Tibial nerve (tissue), 4 donors: ENCODE results near the gene GPR35. TPM values are rescaled to one million over a fixed set of nuclear protein-coding genes. Genes with fewer than 3 reads are reported as not detected.

Experiments used
- DNase-seq, 2 donors: peaks; one replicate each; pipeline ENCODE4 v3.0.0-alpha.2; 2019; ENCODE audit warnings: low spot score in 2 of 2
- H3K27ac ChIP-seq, 4 donors: fragments of 200-600 bp; sonication (generic) in 3 of 4; one replicate each; pipeline ENCODE4 v1.5.1; 2017 to 2019; ENCODE audit warnings: mild to moderate bottlenecking in 1 of 4
- H3K27me3 ChIP-seq, 2 donors: fragments of 200-600 bp; sonication (generic) in 1 of 2; one replicate each; pipeline versions ENCODE4 v1.5.1 to v1.6.0; 2017 to 2019
- H3K36me3 ChIP-seq, 3 donors: fragments of 200-600 bp; sonication (generic); one replicate each; pipeline ENCODE4 v1.5.1; 2018 to 2019
- H3K4me1 ChIP-seq, 4 donors: fragments of 200-600 bp; sonication (generic) in 3 of 4; one replicate each; pipeline ENCODE4 v1.5.1; 2017 to 2019
- H3K4me3 ChIP-seq, 4 donors: fragments of 200-600 bp; sonication (generic) in 3 of 4; one replicate each; pipeline ENCODE4 v1.5.1; 2017 to 2019; ENCODE audit warnings: mild to moderate bottlenecking in 1 of 4, moderate library complexity in 1 of 4
- H3K9me3 ChIP-seq, 4 donors: fragments of 200-600 bp; sonication (generic) in 3 of 4; one replicate each; pipeline ENCODE4 v1.5.1; 2017 to 2019
- CTCF ChIP-seq, 5 experiments: fragments of 200-600 bp in 3 of 5; fragments of 450-650 bp in 2 of 5; sonication (generic) in 3 of 5; IDR thresholded peaks; one replicate each; pipeline ENCODE4 v1.5.1; 2016 to 2019; ENCODE audit warnings: antibody characterized with exemption in 5 of 5, mild to moderate bottlenecking in 3 of 5, moderate library complexity in 2 of 5
- EP300 ChIP-seq, 2 donors: sonication (generic); formaldehyde crosslinking; IDR thresholded peaks; one replicate each; pipeline ENCODE4 v1.6.1; 2017; ENCODE audit warnings: antibody characterized with exemption in 2 of 2, mild to moderate bottlenecking in 1 of 2
- POLR2A ChIP-seq, 2 donors: fragments of 450-650 bp; IDR thresholded peaks; one replicate each; pipeline ENCODE4 v1.6.1; 2017; ENCODE audit warnings: antibody characterized with exemption in 2 of 2, mild to moderate bottlenecking in 2 of 2, moderate library complexity in 2 of 2
- WGBS, 2 donors: methylation state at CpG; one replicate each; pipeline ENCODE4 v1.1.5; 2018; 5-methylcytosine and 5-hydroxymethylcytosine counted together
- total RNA-seq, 4 donors: library from RNA; depleted of rRNA; stranded (reverse); fragments of >200 nt; gene quantifications; one replicate each; pipeline ENCODE4 v1.1.0, GENCODE V29; 2016

Gene GPR35
- total RNA-seq, result 1 to 10 TPM in 3 of 4 donors, under 1 TPM in 1; 0.90 to 8.2 (median 2.0) TPM

GRCh38 chr2:240624950-240625621, at the start of gene GPR35:
TSS of gene GPR35 (plus strand) at chr2:240625480. CDS start at chr2:240629953, 4,473 bp downstream.
- no peaks in the 10 kb centered on the region for H3K27me3 ChIP-seq
- peaks cover 0 to 13% (median 5%) of the 10 kb centered on the region in 4 donors for H3K4me1 ChIP-seq
- no peak within 1 kb of the TSS for H3K4me3 ChIP-seq
- no peak within 1 kb of the TSS for H3K27ac ChIP-seq
- H3K36me3 ChIP-seq, result peaks cover 0 to 5% (median 0%) of the 10 kb centered on the region in 3 donors
- H3K9me3 ChIP-seq, result no peaks in the 10 kb centered on the region
- DNase-seq, result peak in 1 of 2 donors; percentile 10
- 38% methylated on average over 15 to 17 of the region's 23 CpGs for WGBS, 2 donors
- TF ChIP-seq POLR2A (IDR thresholded peaks at IDR 0.05) (no peak), CTCF (IDR thresholded peaks at IDR 0.05) (no peak), EP300 (IDR thresholded peaks at IDR 0.05) (no peak)

GRCh38 chr2:240576036-240576435, 49.2 kb upstream of the GPR35 start:
- Histone ChIP-seq H3K9me3 (peaks cover 0 to 2% (median 0%) of the 10 kb centered on the region in 4 donors), H3K36me3 (peaks cover 0 to 92% (median 21%) of the 10 kb centered on the region in 3 donors), H3K27ac (peak overlapping the region in 1 of 4 donors; percentile 58), H3K4me3 (no peak overlapping the region), H3K4me1 (peaks cover 0 to 55% (median 15%) of the 10 kb centered on the region in 4 donors), H3K27me3 (no peaks in the 10 kb centered on the region)
- DNase-seq, result no peak
- TF ChIP-seq CTCF (IDR thresholded peaks at IDR 0.05) (no peak), POLR2A (IDR thresholded peaks at IDR 0.05) (no peak), EP300 (IDR thresholded peaks at IDR 0.05) (no peak)
- 76 to 81% methylated on average over 6 of the region's 6 CpGs for WGBS, 2 donors

GRCh38 chr2:240576436-240577205, 48.7 kb upstream of the GPR35 start:
- no peaks in the 10 kb centered on the region for H3K27me3 ChIP-seq
- 89 to 93% methylated on average over 6 to 29 of the region's 32 CpGs for WGBS, 2 donors
- no peak for TF ChIP-seq POLR2A (IDR thresholded peaks at IDR 0.05)
- TF ChIP-seq EP300 (IDR thresholded peaks at IDR 0.05), result no peak
- TF ChIP-seq CTCF (IDR thresholded peaks at IDR 0.05), result no peak
- peaks cover 0 to 90% (median 21%) of the 10 kb centered on the region in 3 donors for H3K36me3 ChIP-seq
- H3K4me1 ChIP-seq, result peaks cover 0 to 49% (median 14%) of the 10 kb centered on the region in 4 donors
- peak overlapping the region in 2 of 4 donors; percentile 42 to 77 for H3K27ac ChIP-seq
- peaks cover 0 to 7% (median 0%) of the 10 kb centered on the region in 4 donors for H3K9me3 ChIP-seq
- H3K4me3 ChIP-seq, result no peak overlapping the region
- DNase-seq, result no peak

GRCh38 chr2:240577281-240578109, 47.8 kb upstream of the GPR35 start:
- DNase-seq, result no peak
- peaks cover 0 to 7% (median 0%) of the 10 kb centered on the region in 4 donors for H3K9me3 ChIP-seq
- TF ChIP-seq CTCF (IDR thresholded peaks at IDR 0.05), result no peak
- TF ChIP-seq POLR2A (IDR thresholded peaks at IDR 0.05), result no peak
- no peak for TF ChIP-seq EP300 (IDR thresholded peaks at IDR 0.05)
- H3K36me3 ChIP-seq, result peaks cover 0 to 82% (median 21%) of the 10 kb centered on the region in 3 donors
- H3K4me1 ChIP-seq, result peaks cover 0 to 49% (median 14%) of the 10 kb centered on the region in 4 donors
- H3K4me3 ChIP-seq, result no peak overlapping the region
- no peaks in the 10 kb centered on the region for H3K27me3 ChIP-seq
- H3K27ac ChIP-seq, result peak overlapping the region in 3 of 4 donors; percentile 2 to 77 (median 42)
- 67 to 81% methylated on average over 6 to 22 of the region's 26 CpGs for WGBS, 2 donors
